PC-3 (cell line): ENCODE results near the gene GTF2H4. TPM values are rescaled to one million over a fixed set of nuclear protein-coding genes. Genes with fewer than 3 reads are reported as not detected.
A peak's percentile ranks its signal among the peaks of the same experiment; 100 is the strongest.

Source experiments
- ATAC-seq: fragments of 200-7000 bp; cut with Tn5 transposase; 2 replicates; pipeline ENCODE4 v1.9.1; 2020; ENCODE audit warnings: mild to moderate bottlenecking, moderate library complexity
- BruUV-seq: library from RNA; stranded (reverse); fragments of 400-500 nt; replicated peaks from 2 replicates; lab custom pipeline; 2021; lab: Mats Ljungman, UMichigan
- CTCF ChIA-PET: fragments of 300-600 bp; sonication (Branson Sonifier 250); formaldehyde crosslinking; loops from one replicate; lab custom pipeline; 2022; ENCODE audit warnings: antibody characterized with exemption; lab: Charles Lee
- POLR2A ChIA-PET: fragments of 300-600 bp; sonication (Branson Sonifier 250); formaldehyde crosslinking; loops from one replicate; lab custom pipeline; 2022; ENCODE audit warnings: antibody characterized with exemption; ENCODE audit not compliant: unreplicated experiment; lab: Charles Lee
- DNase-seq: peaks from one replicate; pipeline ENCODE4 v3.0.0-alpha.2; 2015
- H2AFZ ChIP-seq: fragments of 300-600 bp; sonication (generic); 2 replicates; pipeline ENCODE4 v1.6.0; 2016; ENCODE audit warnings: antibody characterized with exemption, low read length
- H3F3A ChIP-seq: fragments of 300-600 bp; sonication (generic); one replicate; pipeline ENCODE4 v1.6.0; 2017; ENCODE audit warnings: antibody characterized with exemption, low read length, control low read depth, mild to moderate bottlenecking; ENCODE audit not compliant: unreplicated experiment
- H3K27ac ChIP-seq: fragments of 300-600 bp; sonication (generic); 2 replicates; pipeline ENCODE4 v1.5.1; 2016; ENCODE audit warnings: mild to moderate bottlenecking, low read length
- H3K27me3 ChIP-seq: fragments of 300-600 bp; sonication (generic); 2 replicates; pipeline ENCODE4 v1.6.1; 2016; ENCODE audit warnings: low read length, mixed read lengths
- H3K36me3 ChIP-seq: fragments of 300-600 bp; sonication (generic); 2 replicates; pipeline ENCODE4 v1.6.1; 2016; ENCODE audit warnings: low read depth, mixed run types, low read length, mixed read lengths
- H3K4me1 ChIP-seq: fragments of 300-600 bp; sonication (generic); 2 replicates; pipeline ENCODE4 v1.5.1; 2016; ENCODE audit warnings: low read length; ENCODE audit not compliant: insufficient read depth
- H3K4me2 ChIP-seq: fragments of 300-600 bp; sonication (generic); 2 replicates; pipeline ENCODE4 v1.6.0; 2016; ENCODE audit warnings: low read length
- H3K4me3 ChIP-seq: fragments of 300-600 bp; sonication (generic); 2 replicates; pipeline ENCODE4 v1.5.1; 2016; ENCODE audit warnings: mild to moderate bottlenecking, low read length, mixed read lengths
- H3K79me2 ChIP-seq: fragments of 300-600 bp; sonication (generic); 2 replicates; pipeline ENCODE4 v1.6.1; 2017; ENCODE audit warnings: low read length, mixed read lengths
- H3K9ac ChIP-seq: fragments of 300-600 bp; sonication (generic); 2 replicates; pipeline ENCODE4 v1.6.0; 2016; ENCODE audit warnings: mild to moderate bottlenecking, low read length
- H3K9me2 ChIP-seq: fragments of 300-600 bp; sonication (generic); replicated peaks from 2 replicates; pipeline ENCODE4 v1.6.1; 2016; ENCODE audit warnings: mixed run types, low read length, mixed read lengths
- H3K9me3 ChIP-seq: fragments of 300-600 bp; sonication (generic); 2 replicates; pipeline ENCODE4 v1.6.1; 2016; ENCODE audit warnings: low read length, mixed read lengths
- H4K20me1 ChIP-seq: fragments of 300-600 bp; sonication (generic); 2 replicates; pipeline ENCODE4 v1.6.1; 2016; ENCODE audit warnings: low read length, mixed read lengths
- EZH2 ChIP-seq: fragments of 300-600 bp; sonication (generic); IDR thresholded peaks from one replicate; pipeline ENCODE4 v1.6.1; 2017; ENCODE audit warnings: antibody characterized with exemption, mild to moderate bottlenecking, low read length; ENCODE audit not compliant: unreplicated experiment
- EZH2phosphoT487 ChIP-seq: fragments of 300-600 bp; sonication (generic); IDR thresholded peaks from 2 replicates; pipeline ENCODE4 v1.6.1; 2018; ENCODE audit warnings: mild to moderate bottlenecking, antibody characterized with exemption, low read length, borderline replicate concordance
- intact Hi-C: fragments of 100-400 bp; cut with micrococcal nuclease; formaldehyde crosslinking; loops from 2 replicates; pipeline ENCODE4 v1.9.0; 2023
- total RNA-seq: library from RNA; depleted of rRNA; stranded (reverse); fragments of >200 nt; gene quantifications from 2 replicates; pipeline ENCODE4 v1.2.3, GENCODE V29; 2014
- TF ChIP-seq, protein P1 (sequence below): fragments of 300-600 bp; sonication (generic); conservative IDR thresholded peaks from 2 replicates; pipeline ENCODE4 v1.5.1; 2017; ENCODE audit warnings: antibody characterized with exemption, low read depth, mild to moderate bottlenecking, low read length

Gene GTF2H4
- total RNA-seq, 1 experiment from 2014 or later: 28.7 TPM

DNA sequence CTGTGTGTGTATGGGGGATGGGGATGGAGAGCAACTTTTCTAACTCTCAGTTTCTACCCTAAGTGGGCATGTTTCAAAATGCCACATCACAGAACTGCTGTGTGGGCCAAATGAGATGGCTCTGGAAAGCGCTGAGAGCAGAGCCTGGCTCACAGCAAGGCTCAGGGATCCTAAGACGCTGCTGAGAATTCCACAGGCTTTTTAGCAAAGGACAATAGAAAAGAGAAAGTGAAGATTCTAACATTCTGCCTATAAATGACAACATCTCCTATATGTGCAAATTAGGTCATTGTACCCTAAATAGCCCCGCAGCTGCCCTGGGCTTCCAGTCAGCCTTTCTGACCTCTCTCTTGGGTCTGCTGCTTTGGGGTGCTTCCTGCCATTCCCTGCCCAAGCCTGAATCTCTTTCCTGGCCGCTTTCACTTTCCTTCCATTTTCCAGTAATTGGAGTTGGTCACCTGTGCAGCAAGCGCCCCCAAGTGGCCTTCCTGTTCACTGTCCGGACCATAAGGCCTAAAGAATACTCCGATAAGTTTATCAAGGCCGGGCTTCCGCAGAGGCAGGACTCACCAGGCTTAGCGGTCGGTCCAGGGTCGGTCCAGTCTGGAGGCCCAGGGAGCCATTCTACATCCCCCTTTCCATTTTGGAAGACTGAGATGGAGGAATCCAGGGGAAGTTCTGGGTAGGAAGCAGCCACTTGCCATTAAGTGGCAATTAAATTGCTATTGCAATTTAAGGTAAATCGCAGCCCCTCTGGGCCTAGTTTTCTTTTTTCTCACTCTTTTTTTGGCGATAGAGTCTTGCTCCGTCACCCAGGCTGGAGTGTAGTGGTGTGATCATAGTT is 30.4 kb upstream of the GTF2H4 start:
- ATAC-seq: peak; percentile 89
- Histone ChIP-seq H3K9ac (peak overlapping the region; percentile 73), H3K4me1 (peaks cover 32% of the 10 kb centered on the region), H3K27me3 (no peaks in the 10 kb centered on the region), H3K4me2 (peak overlapping the region; percentile 83), H3K9me3 (no peaks in the 10 kb centered on the region), H3K79me2 (no peaks in the 10 kb centered on the region), H4K20me1 (no peaks in the 10 kb centered on the region), H3F3A (no peaks in the 10 kb centered on the region), H3K4me3 (peak overlapping the region; percentile 59), H3K27ac (peak overlapping the region; percentile 63), H3K9me2 (no peaks in the 10 kb centered on the region), H2AFZ (peak overlapping the region; percentile 70), H3K36me3 (no peaks in the 10 kb centered on the region)
- TF ChIP-seq, protein P1, sequence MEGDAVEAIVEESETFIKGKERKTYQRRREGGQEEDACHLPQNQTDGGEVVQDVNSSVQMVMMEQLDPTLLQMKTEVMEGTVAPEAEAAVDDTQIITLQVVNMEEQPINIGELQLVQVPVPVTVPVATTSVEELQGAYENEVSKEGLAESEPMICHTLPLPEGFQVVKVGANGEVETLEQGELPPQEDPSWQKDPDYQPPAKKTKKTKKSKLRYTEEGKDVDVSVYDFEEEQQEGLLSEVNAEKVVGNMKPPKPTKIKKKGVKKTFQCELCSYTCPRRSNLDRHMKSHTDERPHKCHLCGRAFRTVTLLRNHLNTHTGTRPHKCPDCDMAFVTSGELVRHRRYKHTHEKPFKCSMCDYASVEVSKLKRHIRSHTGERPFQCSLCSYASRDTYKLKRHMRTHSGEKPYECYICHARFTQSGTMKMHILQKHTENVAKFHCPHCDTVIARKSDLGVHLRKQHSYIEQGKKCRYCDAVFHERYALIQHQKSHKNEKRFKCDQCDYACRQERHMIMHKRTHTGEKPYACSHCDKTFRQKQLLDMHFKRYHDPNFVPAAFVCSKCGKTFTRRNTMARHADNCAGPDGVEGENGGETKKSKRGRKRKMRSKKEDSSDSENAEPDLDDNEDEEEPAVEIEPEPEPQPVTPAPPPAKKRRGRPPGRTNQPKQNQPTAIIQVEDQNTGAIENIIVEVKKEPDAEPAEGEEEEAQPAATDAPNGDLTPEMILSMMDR: peak; percentile 96
- TF ChIP-seq EZH2 (no peak), EZH2phosphoT487 (no peak)
- intact Hi-C loops: loop anchor here (1.0 to 5.0 kb wide), 5 partner anchors 49 to 205 kb away; partner anchors contain the start of genes DHX16, FLOT1 and IER3
- peak; percentile 94 for DNase-seq
- CTCF ChIA-PET: interaction anchor here (0.5 to 1.5 kb wide), 2 partner anchors 49 to 210 kb away, joined by 3 to 6 read pairs; no protein-coding TSS in a partner anchor
- BruUV-seq: no TSS peak
- POLR2A ChIA-PET: no interaction called here

DNA sequence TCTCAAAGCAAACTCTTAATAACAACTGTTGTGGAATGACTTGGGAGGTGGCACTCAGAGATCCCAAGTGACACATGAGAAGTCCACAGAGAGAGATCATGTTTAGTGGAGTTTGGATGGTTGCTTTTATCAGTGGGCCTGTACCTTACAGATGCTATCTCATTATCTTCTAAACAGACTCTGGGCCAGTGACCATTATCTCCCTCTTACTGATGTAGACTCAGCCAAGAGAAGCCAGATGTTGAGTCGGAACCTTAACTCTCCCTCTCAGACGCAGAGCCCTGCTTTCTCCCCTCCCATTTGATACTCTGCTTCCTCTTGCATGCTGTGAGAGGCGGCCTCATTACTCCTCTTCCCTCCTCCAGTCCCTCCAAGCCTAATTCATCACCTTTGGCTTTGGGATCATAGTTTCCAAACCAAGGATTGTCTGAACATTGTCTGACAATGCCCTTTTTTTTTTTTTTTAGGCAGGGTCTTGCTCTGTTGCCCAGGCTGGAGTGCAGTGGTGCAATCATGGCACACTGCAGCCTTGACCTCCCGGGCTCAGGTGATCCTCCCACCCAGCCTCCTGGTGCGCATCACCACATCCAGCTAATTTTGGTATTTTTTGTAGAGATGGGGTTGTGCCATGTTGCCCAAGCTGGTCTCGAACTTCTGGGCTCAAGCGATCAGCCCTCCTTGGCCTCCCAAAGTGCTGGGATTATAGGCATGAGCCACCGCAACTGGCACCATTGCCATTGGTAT is 28.2 kb upstream of the GTF2H4 start:
- Histone ChIP-seq H3K9me2 (no peaks in the 10 kb centered on the region), H3K27me3 (no peaks in the 10 kb centered on the region), H2AFZ (no peak overlapping the region), H3K9me3 (no peaks in the 10 kb centered on the region), H4K20me1 (no peaks in the 10 kb centered on the region), H3K36me3 (no peaks in the 10 kb centered on the region), H3K4me2 (no peak overlapping the region), H3K4me1 (peaks cover 44% of the 10 kb centered on the region), H3K27ac (no peak overlapping the region), H3K9ac (no peak overlapping the region), H3F3A (no peaks in the 10 kb centered on the region), H3K4me3 (no peak overlapping the region), H3K79me2 (peaks cover 17% of the 10 kb centered on the region)
- TF ChIP-seq, protein P1: no peak
- TF ChIP-seq EZH2phosphoT487 (no peak), EZH2 (no peak)
- intact Hi-C loops: loop anchor here (5.0 kb wide), 2 partner anchors 138 to 208 kb away; partner anchors contain the start of genes DHX16, FLOT1 and IER3
- BruUV-seq: no TSS peak
- ChIA-PET POLR2A (no interaction called here), CTCF (no interaction called here)
- ATAC-seq: no peak
- DNase-seq: no peak
